GM06990 (cell line): ENCODE data around the gene BRPF3.

ENCODE experiments used
- DNase-seq: peaks from one replicate; pipeline ENCODE4 v3.0.0-alpha.2; 2011; ENCODE audit not compliant: insufficient read length; ENCODE audit errors: extremely low read depth
- H3K27me3 ChIP-seq: replicated peaks from 2 replicates; pipeline ENCODE4 v1.6.0; 2011; ENCODE audit warnings: low read length; ENCODE audit not compliant: control insufficient read depth, insufficient read depth
- H3K36me3 ChIP-seq: 2 replicates; pipeline ENCODE4 v1.5.1; 2011; ENCODE audit warnings: low read length; ENCODE audit not compliant: control insufficient read depth, insufficient read depth
- H3K4me3 ChIP-seq: replicated peaks from 2 replicates; pipeline ENCODE4 v1.5.1; 2011; ENCODE audit warnings: low read depth, mild to moderate bottlenecking, control low read depth, low read length
- CTCF ChIP-seq: IDR thresholded peaks from 2 replicates; pipeline ENCODE4 v1.5.1; 2011; ENCODE audit warnings: low read length, control low read depth, mild to moderate bottlenecking, inconsistent platforms; ENCODE audit not compliant: insufficient read depth, poor library complexity, severe bottlenecking

Gene BRPF3

DNA sequence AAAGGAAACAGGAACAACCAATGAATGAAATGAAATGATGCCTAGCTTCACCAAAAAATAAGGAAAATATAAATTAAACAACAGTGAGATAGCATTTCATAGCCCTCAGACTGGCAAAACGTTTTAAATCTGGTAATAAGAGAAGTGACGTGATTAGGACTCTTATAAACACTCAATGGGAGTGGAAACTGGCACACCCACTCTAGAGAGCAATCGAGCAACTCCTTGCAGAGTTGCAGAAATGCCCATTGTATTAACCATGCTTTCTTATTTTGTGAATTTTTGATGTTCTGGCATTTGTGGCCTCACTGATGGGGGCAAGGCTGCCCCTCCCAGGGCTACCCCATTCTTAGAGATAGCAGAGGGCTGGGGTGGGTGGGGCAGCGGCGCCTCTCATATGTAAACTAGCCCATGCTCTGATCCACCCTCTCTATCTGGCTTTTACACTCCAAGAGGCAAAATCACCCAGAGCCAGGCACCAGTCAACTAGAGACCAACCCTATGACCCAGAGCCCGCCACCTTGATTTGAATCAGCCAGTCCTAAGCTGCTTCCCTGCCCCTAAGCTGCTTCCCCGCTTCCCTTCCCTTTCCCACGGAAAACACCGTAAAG is 67.0 kb downstream of the BRPF3 start:
- Histone ChIP-seq H3K36me3 (no peaks in the 10 kb centered on the region), H3K27me3 (no peaks in the 10 kb centered on the region; the same call in 1 of the 2 replicates), H3K4me3 (no peak overlapping the region)
- DNase-seq: no peak
- TF ChIP-seq CTCF: no peak

DNA sequence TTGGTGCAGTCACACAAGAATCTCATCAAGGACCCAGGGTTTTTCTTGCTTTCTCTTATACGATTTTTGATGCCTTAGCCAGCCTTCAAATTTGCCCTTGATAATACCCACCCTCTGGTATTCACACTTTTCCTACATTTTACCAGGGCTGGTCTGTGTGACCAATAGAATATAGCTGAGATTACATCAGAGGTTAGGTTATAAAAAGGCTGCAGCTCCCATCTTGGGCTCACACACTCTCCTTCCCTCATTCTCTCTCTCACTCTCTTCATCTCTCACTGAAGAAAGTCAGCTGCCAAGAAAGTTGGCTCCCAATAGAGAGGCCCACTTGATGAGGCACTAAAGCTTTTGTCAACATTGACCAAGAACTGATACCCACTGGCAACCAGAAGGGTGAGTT is 69.2 kb downstream of the BRPF3 start:
- Histone ChIP-seq H3K27me3 (no peaks in the 10 kb centered on the region; the same call in 1 of the 2 replicates), H3K36me3 (no peaks in the 10 kb centered on the region), H3K4me3 (no peak overlapping the region)
- no peak for DNase-seq
- no peak for TF ChIP-seq CTCF

DNA sequence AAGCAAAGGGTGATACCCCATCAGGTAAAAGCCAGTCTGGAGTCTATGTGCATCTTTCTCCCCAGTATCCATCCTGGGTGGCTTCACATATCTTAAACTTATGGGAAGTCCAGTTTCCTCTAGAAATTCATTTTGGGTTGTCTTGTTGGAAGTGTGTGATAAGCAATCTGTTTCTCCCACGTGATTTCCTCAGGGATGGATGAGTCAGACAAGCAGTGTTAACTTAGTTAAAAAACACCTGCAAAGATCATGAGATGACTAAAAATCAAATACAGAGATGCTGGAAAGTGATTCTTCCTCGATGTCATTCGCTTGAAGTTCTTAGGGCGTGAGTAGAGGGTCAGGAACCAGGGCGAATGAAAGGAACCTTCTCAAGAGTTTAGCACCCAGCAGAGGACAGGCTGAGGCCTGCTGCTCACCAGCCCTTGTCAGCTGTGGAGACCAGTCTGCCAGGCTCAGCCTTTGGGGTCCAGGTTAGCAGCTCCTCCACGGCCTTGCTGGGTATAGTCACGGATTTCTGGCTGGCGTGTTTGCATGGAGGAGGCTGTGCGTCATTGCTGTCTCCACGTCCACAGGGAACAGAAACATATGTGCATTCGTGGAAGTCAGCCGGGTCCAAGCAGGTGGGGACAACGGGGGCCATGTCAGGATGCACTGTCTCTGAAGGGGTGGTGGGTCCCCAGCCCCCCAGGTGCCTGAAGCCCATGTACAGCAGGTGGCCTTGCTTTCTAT is 70.5 kb downstream of the BRPF3 start:
- Histone ChIP-seq H3K4me3 (no peak overlapping the region), H3K36me3 (no peaks in the 10 kb centered on the region), H3K27me3 (no peaks in the 10 kb centered on the region; the same call in 1 of the 2 replicates)
- no peak for DNase-seq
- no peak for TF ChIP-seq CTCF

DNA sequence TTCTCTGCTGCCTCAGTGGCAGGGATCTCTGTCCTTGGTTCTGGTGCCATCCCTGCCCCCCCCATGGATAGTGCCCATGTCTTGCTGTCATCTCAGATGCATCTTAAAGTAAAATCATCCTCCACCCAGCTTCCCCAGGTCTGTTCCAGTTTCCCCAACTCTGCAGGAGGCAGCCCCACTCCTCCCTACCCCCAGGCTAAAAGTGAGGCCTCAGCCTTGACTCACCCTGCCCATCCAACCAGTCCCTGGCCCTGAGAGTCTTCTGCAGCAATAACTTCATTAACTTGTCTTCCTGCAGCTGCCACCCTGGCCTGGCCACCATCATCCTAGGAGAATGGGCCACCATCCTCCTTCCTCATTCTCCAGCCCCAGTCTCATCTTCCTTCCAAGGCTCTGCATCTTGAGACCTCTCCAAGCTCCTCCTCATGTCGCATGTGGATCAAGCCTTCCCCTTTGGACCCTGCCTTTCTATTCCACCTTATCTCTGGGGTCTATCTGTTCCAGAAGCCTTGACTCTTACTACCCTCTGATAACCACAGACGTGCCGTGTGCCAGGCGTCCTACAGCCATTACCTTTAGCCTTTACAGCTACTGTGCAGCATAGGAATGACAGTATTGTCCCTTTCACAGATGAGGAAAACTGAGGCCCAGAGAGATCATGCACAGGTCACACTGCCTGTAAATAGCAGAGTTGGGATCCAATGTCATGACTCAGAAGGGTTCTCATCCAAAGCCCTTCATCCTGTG is 71.4 kb downstream of the BRPF3 start:
- DNase-seq: no peak
- no peak for TF ChIP-seq CTCF
- no peak overlapping the region for H3K4me3 ChIP-seq
- no peaks in the 10 kb centered on the region for H3K36me3 ChIP-seq
- H3K27me3 ChIP-seq: no peaks in the 10 kb centered on the region; the same call in 1 of the 2 replicates

- DNase-seq: no peak
- Histone ChIP-seq H3K4me3 (no peak overlapping the region), H3K27me3 (no peaks in the 10 kb centered on the region; the same call in none of the 2 replicates), H3K36me3 (no peaks in the 10 kb centered on the region)
- no peak for TF ChIP-seq CTCF
Observed at GRCh38 chr6:36268478-36269275, 72.1 kb downstream of the BRPF3 start.
